Lower leg skin (tissue), 3 donors: ENCODE results near the gene NUDT3.

ENCODE experiments used
- CTCF ChIP-seq, 3 donors: fragments of 450-650 bp; IDR thresholded peaks; one replicate each; pipeline ENCODE4 v1.5.1; 2016; ENCODE audit warnings: antibody characterized with exemption in 3 of 3, mild to moderate bottlenecking in 3 of 3, moderate library complexity in 2 of 3
- POLR2A ChIP-seq, 2 donors: fragments of 450-650 bp; IDR thresholded peaks; one replicate each; pipeline ENCODE4 v1.6.1; 2016 to 2017; ENCODE audit warnings: antibody characterized with exemption in 2 of 2, mild to moderate bottlenecking in 1 of 2, moderate library complexity in 1 of 2

- TF ChIP-seq CTCF (IDR thresholded peaks at IDR 0.05): no peak
- TF ChIP-seq POLR2A (IDR thresholded peaks at IDR 0.05): no peak
These were observed 158.6 kb downstream of the NUDT3 start for GRCh38 chr6:34233867-34234266.
